ENCODE measurements around the gene PTPN1.
A peak's percentile ranks its signal among the peaks of the same experiment; 100 is the strongest.

PTPN1 gene

GRCh38 chr20:50509923-50510705 is at the start of gene PTPN1:
TSS of gene PTPN1 (plus strand) at chr20:50510383. CDS start at chr20:50510528, 145 bp downstream.
- DNase-seq = peak; percentile 98 to 99
- Mint-ChIP-seq H3K9me3 (no peaks in the 10 kb centered on the region), H3K4me3 (peak within 1 kb of the TSS; percentile 94 to 97), H3K27me3 (no peaks in the 10 kb centered on the region), H3K27ac (peak within 1 kb of the TSS; percentile 95 to 98), H3K4me1 (peaks cover 38% of the 10 kb centered on the region)
- ATAC-seq = peak; percentile 96

- DNase-seq (peak; percentile 83 to 84), ATAC-seq (peak; percentile 89)
- Mint-ChIP-seq H3K4me3 (no peak overlapping the region), H3K27me3 (peaks cover 26% of the 10 kb centered on the region), H3K4me1 (peaks cover 29% of the 10 kb centered on the region), H3K9me3 (no peaks in the 10 kb centered on the region), H3K27ac (no peak overlapping the region)
Measured at GRCh38 chr20:50460608-50461267, 49.4 kb upstream of the PTPN1 start.

GRCh38 chr20:50462093-50462690 is 48.0 kb upstream of the PTPN1 start:
- Mint-ChIP-seq H3K4me3 (no peak overlapping the region), H3K27ac (no peak overlapping the region), H3K27me3 (peaks cover 18% of the 10 kb centered on the region), H3K4me1 (peaks cover 19% of the 10 kb centered on the region), H3K9me3 (no peaks in the 10 kb centered on the region)
- no peak for ATAC-seq
- no peak for DNase-seq

GRCh38 chr20:50464026-50464724 is 46.0 kb upstream of the PTPN1 start:
- H3K4me1 Mint-ChIP-seq = peaks cover 19% of the 10 kb centered on the region
- no peak overlapping the region for H3K27ac Mint-ChIP-seq
- H3K9me3 Mint-ChIP-seq = no peaks in the 10 kb centered on the region
- H3K27me3 Mint-ChIP-seq = peaks cover 11% of the 10 kb centered on the region
- DNase-seq (peak; percentile 63 to 68), ATAC-seq (peak; percentile 79)
- no peak overlapping the region for H3K4me3 Mint-ChIP-seq

GRCh38 chr20:50464725-50465650 is 45.2 kb upstream of the PTPN1 start:
- Mint-ChIP-seq H3K9me3 (no peaks in the 10 kb centered on the region), H3K4me1 (peaks cover 19% of the 10 kb centered on the region), H3K27ac (no peak overlapping the region), H3K4me3 (no peak overlapping the region), H3K27me3 (peaks cover 3% of the 10 kb centered on the region)
- ATAC-seq (no peak), DNase-seq (no peak)

- no peaks in the 10 kb centered on the region for H3K27me3 Mint-ChIP-seq
- ATAC-seq (no peak), DNase-seq (no peak)
- H3K4me1 Mint-ChIP-seq = peaks cover 8% of the 10 kb centered on the region
- H3K4me3 Mint-ChIP-seq = no peak overlapping the region
- no peak overlapping the region for H3K27ac Mint-ChIP-seq
- no peaks in the 10 kb centered on the region for H3K9me3 Mint-ChIP-seq
Measured at GRCh38 chr20:50467174-50467573, 43.0 kb upstream of the PTPN1 start.

- peaks cover 8% of the 10 kb centered on the region for H3K4me1 Mint-ChIP-seq
- no peak overlapping the region for H3K27ac Mint-ChIP-seq
- no peak overlapping the region for H3K4me3 Mint-ChIP-seq
- no peaks in the 10 kb centered on the region for H3K9me3 Mint-ChIP-seq
- peaks cover under 1% of the 10 kb centered on the region for H3K27me3 Mint-ChIP-seq
- DNase-seq (peak in 1 of 2 donors; percentile 31), ATAC-seq (peak; percentile 58)
Measured at GRCh38 chr20:50467718-50468356, 42.3 kb upstream of the PTPN1 start.

GRCh38 chr20:50468378-50468798 is 41.8 kb upstream of the PTPN1 start:
- Mint-ChIP-seq H3K4me1 (peaks cover 8% of the 10 kb centered on the region), H3K27ac (peak overlapping the region in 1 of 2 donors; percentile 23), H3K27me3 (peaks cover 6% of the 10 kb centered on the region), H3K4me3 (no peak overlapping the region), H3K9me3 (no peaks in the 10 kb centered on the region)
- ATAC-seq = no peak
- DNase-seq = no peak

GRCh38 chr20:50469176-50469723 is 40.9 kb upstream of the PTPN1 start:
- H3K27me3 Mint-ChIP-seq = peaks cover 7% of the 10 kb centered on the region
- ATAC-seq (no peak), DNase-seq (no peak)
- H3K27ac Mint-ChIP-seq = no peak overlapping the region
- peaks cover 4% of the 10 kb centered on the region for H3K4me1 Mint-ChIP-seq
- H3K4me3 Mint-ChIP-seq = no peak overlapping the region
- no peaks in the 10 kb centered on the region for H3K9me3 Mint-ChIP-seq

- ATAC-seq (no peak), DNase-seq (no peak)
- no peaks in the 10 kb centered on the region for H3K9me3 Mint-ChIP-seq
- H3K27me3 Mint-ChIP-seq = peaks cover 7% of the 10 kb centered on the region
- H3K4me3 Mint-ChIP-seq = no peak overlapping the region
- H3K4me1 Mint-ChIP-seq = no peaks in the 10 kb centered on the region
- H3K27ac Mint-ChIP-seq = peak overlapping the region in 1 of 2 donors; percentile 79
Measured at GRCh38 chr20:50469796-50470195, 40.4 kb upstream of the PTPN1 start.

- Mint-ChIP-seq H3K27ac (peak overlapping the region in 1 of 2 donors; percentile 70), H3K27me3 (peaks cover 7% of the 10 kb centered on the region), H3K4me3 (no peak overlapping the region), H3K9me3 (no peaks in the 10 kb centered on the region), H3K4me1 (no peaks in the 10 kb centered on the region)
- no peak for ATAC-seq
- no peak for DNase-seq
Measured at GRCh38 chr20:50470264-50470858, 39.8 kb upstream of the PTPN1 start.

- no peak overlapping the region for H3K4me3 Mint-ChIP-seq
- peaks cover 7% of the 10 kb centered on the region for H3K27me3 Mint-ChIP-seq
- peaks cover 5% of the 10 kb centered on the region for H3K4me1 Mint-ChIP-seq
- no peak for DNase-seq
- H3K27ac Mint-ChIP-seq = no peak overlapping the region
- no peaks in the 10 kb centered on the region for H3K9me3 Mint-ChIP-seq
- ATAC-seq = peak; percentile 50
Measured at GRCh38 chr20:50471231-50471630, 39.0 kb upstream of the PTPN1 start.

- DNase-seq = no peak
- Mint-ChIP-seq H3K4me3 (no peak overlapping the region), H3K4me1 (peaks cover 7% of the 10 kb centered on the region), H3K27me3 (peaks cover 7% of the 10 kb centered on the region), H3K27ac (no peak overlapping the region), H3K9me3 (no peaks in the 10 kb centered on the region)
- peak; percentile 57 for ATAC-seq
Measured at GRCh38 chr20:50472693-50473664, 37.2 kb upstream of the PTPN1 start.
